Stimulated activated naive CD8-positive, alpha-beta T cell treated with anti-CD3 and anti-CD28 coated beads, Interleukin-15, Interleukin-2, amounts not matched to agents 100 ng/mL and 50 ng/mL, for 24 hours (primary cell): ENCODE data around the gene TNP2.

Source experiments
- H3K27ac Mint-ChIP-seq: one replicate; pipeline ENCODE4 v1.8.0; 2021; ENCODE audit warnings: mild to moderate bottlenecking, mixed read lengths
- H3K27me3 Mint-ChIP-seq: one replicate; pipeline ENCODE4 v1.8.0; 2021; ENCODE audit warnings: mixed read lengths
- H3K36me3 Mint-ChIP-seq: one replicate; pipeline ENCODE4 v1.8.0; 2021; ENCODE audit warnings: low read depth, mixed read lengths
- H3K4me1 Mint-ChIP-seq: one replicate; pipeline ENCODE4 v1.8.0; 2021; ENCODE audit warnings: low read depth, mixed read lengths
- H3K4me3 Mint-ChIP-seq: one replicate; pipeline ENCODE4 v1.8.0; 2021; ENCODE audit warnings: mild to moderate bottlenecking, mixed read lengths
- H3K9me3 Mint-ChIP-seq: one replicate; pipeline ENCODE4 v1.8.0; 2021; ENCODE audit warnings: mixed read lengths

TNP2 gene

DNA sequence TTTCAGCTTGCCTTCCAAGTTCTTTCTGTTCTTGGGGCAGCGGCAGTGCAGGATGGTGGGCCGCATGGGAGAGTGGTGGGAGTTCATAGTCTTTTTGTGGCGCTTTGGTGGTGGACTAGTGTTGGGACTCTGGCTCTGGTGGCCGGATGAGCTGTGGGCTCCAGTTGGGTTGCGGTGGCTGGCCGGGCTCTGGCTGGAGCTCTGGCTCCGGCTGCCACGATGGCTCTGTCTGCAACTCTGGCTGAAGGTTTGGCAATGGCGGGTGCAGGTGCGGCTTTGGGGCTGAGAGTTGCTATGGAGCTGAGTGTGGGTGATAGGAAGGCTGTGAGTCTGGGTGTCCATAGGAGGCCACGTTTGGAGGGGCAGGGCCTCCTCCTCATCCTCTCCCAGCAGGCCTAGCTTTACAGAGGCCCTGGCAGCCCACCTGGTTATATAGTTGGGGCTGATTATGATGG lies at the start of gene TNP2:
TNP2 (minus strand) TSS at position 405 of the 455 bp plus-strand sequence; CDS start at position 342, 63 bp downstream.
- Mint-ChIP-seq H3K36me3 (no peaks in the 10 kb centered on the region), H3K27me3 (no peaks in the 10 kb centered on the region), H3K4me3 (no peak within 1 kb of the TSS), H3K4me1 (peaks cover 11% of the 10 kb centered on the region), H3K9me3 (no peaks in the 10 kb centered on the region), H3K27ac (no peak within 1 kb of the TSS)

DNA sequence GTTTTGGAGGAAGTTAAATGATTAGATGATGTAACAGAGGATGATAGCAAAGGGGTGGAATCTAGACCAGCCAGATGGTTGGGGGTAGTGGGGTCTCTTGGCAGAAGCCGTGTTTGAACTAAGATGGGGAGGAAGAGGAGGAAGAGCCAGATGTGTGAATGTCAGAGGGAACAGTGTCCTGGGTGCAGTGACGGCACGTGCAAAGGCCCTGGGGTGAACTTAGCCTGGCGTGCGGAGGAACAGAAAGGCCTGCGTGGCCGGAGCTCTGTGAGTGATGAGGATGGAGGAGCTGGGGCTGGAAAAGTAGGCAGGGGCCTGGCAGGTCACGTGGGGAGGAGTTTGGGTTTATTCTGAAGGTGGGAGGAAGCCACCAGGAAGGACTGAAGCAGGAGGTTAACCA lies 49.7 kb upstream of the TNP2 start:
- H3K4me1 Mint-ChIP-seq: peaks cover 3% of the 10 kb centered on the region
- no peaks in the 10 kb centered on the region for H3K36me3 Mint-ChIP-seq
- H3K27ac Mint-ChIP-seq: peak overlapping the region; percentile 16
- no peak overlapping the region for H3K4me3 Mint-ChIP-seq
- no peaks in the 10 kb centered on the region for H3K9me3 Mint-ChIP-seq
- no peaks in the 10 kb centered on the region for H3K27me3 Mint-ChIP-seq

DNA sequence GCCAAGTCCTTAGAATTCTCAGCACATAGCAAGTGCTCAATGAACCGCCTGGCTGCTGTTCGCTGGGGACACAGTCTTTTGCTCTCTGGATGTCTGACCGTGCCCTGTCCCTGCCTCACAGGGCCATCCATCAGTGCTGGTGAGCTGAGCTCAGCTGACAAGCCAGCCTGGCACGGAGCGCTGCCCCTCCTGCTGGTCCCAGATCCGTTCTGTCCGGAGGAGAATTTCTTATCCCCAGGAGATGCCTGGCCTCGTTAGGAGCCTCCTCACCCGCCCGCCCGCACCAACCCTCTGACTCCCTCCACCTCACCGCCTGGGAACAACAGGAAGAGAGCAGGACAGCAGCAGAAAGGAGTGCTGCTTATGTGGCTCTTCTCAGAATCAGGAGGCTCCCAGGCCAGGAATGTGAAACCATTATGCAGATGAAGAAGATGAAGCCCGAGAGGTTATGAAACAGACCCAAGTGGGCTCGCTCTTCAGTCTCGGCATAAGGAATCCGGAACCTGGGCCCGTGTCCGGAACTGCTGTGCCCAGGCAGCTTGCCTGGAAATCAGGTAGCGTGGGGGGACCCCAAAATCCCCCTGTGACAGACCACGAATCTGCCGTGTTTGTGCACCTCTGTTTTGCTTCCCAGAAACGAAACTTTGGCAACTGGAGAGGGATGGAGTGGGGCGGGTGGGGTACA lies 47.3 kb upstream of the TNP2 start:
- no peaks in the 10 kb centered on the region for H3K36me3 Mint-ChIP-seq
- H3K4me1 Mint-ChIP-seq: peaks cover 26% of the 10 kb centered on the region
- no peak overlapping the region for H3K4me3 Mint-ChIP-seq
- H3K27ac Mint-ChIP-seq: no peak overlapping the region
- no peaks in the 10 kb centered on the region for H3K9me3 Mint-ChIP-seq
- H3K27me3 Mint-ChIP-seq: no peaks in the 10 kb centered on the region

DNA sequence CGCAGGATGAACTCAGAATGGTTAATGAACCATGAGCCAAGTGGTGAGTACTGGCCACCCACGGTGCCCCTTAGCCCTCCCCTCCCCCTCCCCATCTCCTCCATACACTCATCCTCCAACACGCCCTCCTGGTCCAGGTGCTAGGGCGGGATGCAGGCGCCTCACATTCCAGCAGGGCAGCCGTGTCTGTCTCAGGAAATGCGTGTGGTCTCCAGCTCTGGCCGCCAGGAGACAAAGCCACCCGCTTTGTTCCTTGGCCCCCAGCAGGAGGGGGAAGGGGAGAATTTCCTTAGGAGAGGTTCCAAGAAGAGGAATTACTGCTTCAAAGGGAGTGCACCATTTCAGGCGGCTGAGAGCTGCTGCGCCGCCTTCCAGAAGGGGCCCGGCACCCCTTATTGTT lies 46.4 kb upstream of the TNP2 start:
- Mint-ChIP-seq H3K27ac (no peak overlapping the region), H3K4me1 (peaks cover 35% of the 10 kb centered on the region), H3K4me3 (no peak overlapping the region), H3K27me3 (no peaks in the 10 kb centered on the region), H3K9me3 (no peaks in the 10 kb centered on the region), H3K36me3 (no peaks in the 10 kb centered on the region)

DNA sequence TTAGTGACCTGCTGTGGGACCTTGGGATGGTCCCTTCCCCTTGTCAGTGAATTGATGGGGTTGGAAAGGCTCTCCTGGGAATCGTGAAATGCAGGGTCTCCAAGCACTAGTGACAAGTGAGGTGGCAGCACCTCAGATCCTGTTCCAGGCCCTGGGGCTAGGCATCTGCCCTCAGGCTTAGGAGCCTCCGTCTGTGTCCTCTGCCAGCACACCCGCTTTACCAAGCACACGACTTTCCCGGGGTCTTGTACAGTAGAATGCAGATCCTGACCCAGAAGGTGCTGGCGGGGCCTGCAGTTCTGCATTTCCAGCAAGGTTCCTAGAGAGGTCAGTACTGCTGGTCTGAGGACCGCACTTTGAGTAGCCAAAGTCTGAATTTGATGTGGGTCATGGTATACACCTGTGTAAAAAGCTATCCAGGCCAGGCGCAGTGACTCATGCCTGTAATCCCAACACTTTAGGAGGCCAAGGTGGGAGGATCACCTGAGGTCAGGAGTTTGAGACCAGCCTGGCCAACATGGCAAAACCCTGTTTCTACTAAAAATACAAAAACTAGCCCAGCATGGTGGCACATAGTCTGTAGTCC lies 45.3 kb upstream of the TNP2 start:
- Mint-ChIP-seq H3K9me3 (no peaks in the 10 kb centered on the region), H3K4me1 (peaks cover 45% of the 10 kb centered on the region), H3K27me3 (no peaks in the 10 kb centered on the region), H3K27ac (no peak overlapping the region), H3K36me3 (no peaks in the 10 kb centered on the region), H3K4me3 (no peak overlapping the region)

DNA sequence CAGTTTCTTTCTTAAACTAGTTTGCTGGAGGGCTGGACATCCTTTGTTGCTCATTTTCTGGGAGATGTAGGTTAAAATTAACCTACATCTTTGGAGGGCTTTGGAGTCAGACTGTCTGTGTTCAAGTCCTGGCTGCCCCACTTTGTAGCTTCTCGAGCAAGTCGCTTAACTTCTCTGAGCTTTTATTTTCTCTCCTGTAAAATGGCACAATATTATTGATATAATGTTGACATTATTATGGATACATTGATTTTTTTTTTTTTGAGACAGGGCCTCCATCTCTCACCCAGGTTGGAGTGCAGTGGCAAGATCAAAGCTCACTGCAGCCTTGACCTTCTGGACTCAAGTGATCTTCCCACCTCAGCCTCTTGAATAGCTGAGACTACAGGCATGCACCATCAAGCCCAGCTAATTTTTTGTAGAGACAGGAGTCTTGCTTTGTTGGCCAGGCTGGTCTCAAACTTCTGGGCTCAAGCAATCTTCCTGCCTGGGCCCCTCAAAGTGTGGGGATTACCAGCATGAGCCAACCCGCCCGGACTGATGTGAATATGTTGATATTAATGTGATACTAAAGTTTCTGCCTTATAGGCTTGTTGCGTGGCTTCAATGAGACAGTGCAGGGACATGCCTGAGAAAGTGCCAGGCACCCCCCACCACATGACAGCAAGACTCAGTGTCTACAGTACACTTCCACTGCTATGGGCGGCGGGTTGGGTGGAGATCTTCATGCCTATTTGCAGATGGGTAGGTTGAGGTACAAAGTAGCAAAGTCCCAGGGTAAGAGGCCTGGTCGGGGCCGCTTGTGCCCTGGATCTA lies 44.6 kb upstream of the TNP2 start:
- H3K27ac Mint-ChIP-seq: no peak overlapping the region

DNA sequence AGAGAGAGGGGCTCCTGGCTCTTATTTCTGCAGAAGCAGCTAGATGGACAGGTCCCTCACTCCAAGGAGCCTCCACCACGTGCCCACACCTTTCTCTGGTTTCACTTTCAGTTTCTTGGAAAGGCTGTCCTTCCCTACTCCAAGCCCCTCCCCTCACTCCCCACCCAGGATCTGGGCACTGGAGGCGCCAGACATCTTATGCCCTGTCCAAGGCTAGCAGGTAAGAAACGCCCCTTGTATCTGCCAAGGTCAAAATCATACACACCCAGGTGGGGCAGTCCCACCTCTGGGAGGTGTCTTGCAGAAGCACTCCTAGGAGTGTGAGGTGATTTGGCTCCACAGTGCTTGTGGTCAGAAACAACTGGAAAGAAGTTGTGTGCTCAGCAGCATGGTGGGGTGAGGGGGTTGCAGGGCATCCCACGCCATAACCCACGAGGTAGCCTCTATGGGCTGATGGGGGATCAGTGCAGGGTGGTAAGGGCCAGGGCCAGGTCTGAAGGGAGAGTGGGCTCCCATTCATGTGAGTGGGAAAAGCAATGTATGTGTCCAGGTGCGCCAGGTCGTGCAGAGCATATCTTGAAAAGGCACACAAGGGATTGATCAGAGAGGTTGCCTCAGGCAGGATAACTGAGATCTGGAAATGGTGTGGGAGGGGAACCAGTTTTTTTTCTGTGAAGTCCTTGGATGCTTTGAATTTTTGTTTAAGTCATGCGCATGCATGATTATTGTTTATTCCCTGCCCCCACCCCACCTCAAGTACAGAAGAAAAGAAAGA lies 43.8 kb upstream of the TNP2 start:
- Mint-ChIP-seq H3K4me3 (peak overlapping the region; percentile 5), H3K9me3 (no peaks in the 10 kb centered on the region), H3K36me3 (no peaks in the 10 kb centered on the region), H3K4me1 (peaks cover 52% of the 10 kb centered on the region), H3K27me3 (no peaks in the 10 kb centered on the region), H3K27ac (peak overlapping the region; percentile 12)

More for the DNA sequence above, 44.6 kb upstream of the TNP2 start:
- H3K27me3 Mint-ChIP-seq: no peaks in the 10 kb centered on the region
- H3K36me3 Mint-ChIP-seq: no peaks in the 10 kb centered on the region
- H3K4me3 Mint-ChIP-seq: no peak overlapping the region
- H3K4me1 Mint-ChIP-seq: peaks cover 46% of the 10 kb centered on the region
- H3K9me3 Mint-ChIP-seq: no peaks in the 10 kb centered on the region

DNA sequence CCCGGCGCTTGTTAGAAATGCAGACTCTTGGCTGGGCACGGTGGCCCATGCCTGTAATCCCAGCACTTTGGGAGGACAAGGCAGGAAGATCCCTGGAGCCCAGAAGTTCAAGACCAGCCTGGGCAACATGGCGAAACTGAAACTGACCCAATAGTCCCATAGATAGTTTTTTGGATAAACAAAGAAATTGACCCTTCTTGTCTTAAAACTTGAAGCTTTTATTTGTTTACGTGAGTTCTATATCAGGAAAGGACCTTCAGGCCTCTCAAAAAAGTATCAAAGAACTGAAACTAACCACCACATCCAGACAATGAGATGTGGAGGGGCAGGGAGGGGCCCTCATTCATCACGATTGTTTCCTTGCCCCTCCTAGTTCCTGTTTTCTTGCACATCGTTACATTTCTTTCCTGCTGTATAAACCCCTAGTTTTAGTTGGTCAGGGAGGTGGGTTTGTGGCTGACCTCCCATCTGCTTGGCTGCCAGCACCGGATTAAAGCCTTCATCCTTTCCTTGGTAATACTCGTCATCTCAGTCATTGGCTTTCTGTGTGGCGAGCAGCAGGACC lies 42.0 kb upstream of the TNP2 start:
- Mint-ChIP-seq H3K27ac (peak overlapping the region; percentile 79), H3K4me1 (peaks cover 58% of the 10 kb centered on the region), H3K9me3 (no peaks in the 10 kb centered on the region), H3K27me3 (no peaks in the 10 kb centered on the region), H3K36me3 (no peaks in the 10 kb centered on the region), H3K4me3 (no peak overlapping the region)

DNA sequence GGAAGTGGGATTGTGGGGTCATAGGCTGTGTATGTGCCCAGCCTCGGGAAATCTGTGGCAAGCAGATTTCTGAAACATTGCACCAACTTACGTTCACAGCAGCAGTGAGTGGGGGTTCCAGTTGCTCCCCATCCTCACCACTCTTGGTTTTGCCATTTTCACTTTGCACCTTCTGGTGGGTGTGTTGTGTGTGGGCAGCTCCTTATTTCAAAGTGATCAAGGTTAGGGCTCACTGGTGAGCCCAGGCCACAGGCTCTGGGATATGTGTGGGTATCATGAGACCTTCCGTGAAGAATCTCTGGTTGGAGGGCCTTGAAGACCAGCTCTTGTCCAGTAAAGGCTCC lies 41.5 kb upstream of the TNP2 start:
- peak overlapping the region; percentile 79 for H3K27ac Mint-ChIP-seq
- H3K4me3 Mint-ChIP-seq: no peak overlapping the region
- no peaks in the 10 kb centered on the region for H3K36me3 Mint-ChIP-seq
- H3K4me1 Mint-ChIP-seq: peaks cover 58% of the 10 kb centered on the region
- no peaks in the 10 kb centered on the region for H3K27me3 Mint-ChIP-seq
- H3K9me3 Mint-ChIP-seq: no peaks in the 10 kb centered on the region

DNA sequence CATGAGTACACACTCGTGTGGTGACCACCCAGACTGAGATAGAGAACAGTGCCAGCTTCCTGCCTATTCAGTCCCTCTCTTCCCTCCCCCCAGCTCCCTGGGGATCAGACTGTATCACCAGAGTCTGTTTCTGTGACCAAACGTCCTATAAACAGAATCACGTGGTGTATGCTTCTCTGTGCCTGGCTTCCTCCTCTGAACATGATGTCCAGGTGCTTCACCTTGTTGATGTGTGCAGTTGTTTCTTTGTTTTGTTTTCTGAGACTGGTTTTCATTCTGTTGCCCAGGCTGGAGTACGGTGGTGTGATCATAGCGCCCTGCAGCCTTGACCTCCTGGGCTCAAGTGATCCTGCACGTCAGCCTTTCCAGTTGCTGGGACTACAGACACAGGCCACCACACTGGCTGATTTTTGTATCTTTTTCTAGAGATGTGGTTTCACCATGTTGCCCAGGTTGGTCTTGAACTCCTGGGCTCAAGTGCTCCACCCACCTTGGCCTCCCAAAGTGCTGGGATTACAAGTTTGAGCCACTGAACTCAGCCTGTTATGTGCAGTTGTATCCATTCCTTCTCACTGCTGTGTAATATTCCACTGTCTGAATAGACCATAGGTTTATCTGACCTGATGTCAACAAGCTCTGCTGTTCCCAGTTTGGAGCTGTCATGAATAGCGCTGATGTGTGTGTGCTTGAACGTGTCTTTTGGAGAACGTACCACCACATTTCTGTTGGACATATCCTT lies 40.9 kb upstream of the TNP2 start:
- H3K9me3 Mint-ChIP-seq: no peaks in the 10 kb centered on the region
- peaks cover 58% of the 10 kb centered on the region for H3K4me1 Mint-ChIP-seq
- H3K27me3 Mint-ChIP-seq: no peaks in the 10 kb centered on the region
- H3K27ac Mint-ChIP-seq: peak overlapping the region; percentile 79
- H3K4me3 Mint-ChIP-seq: no peak overlapping the region
- no peaks in the 10 kb centered on the region for H3K36me3 Mint-ChIP-seq

DNA sequence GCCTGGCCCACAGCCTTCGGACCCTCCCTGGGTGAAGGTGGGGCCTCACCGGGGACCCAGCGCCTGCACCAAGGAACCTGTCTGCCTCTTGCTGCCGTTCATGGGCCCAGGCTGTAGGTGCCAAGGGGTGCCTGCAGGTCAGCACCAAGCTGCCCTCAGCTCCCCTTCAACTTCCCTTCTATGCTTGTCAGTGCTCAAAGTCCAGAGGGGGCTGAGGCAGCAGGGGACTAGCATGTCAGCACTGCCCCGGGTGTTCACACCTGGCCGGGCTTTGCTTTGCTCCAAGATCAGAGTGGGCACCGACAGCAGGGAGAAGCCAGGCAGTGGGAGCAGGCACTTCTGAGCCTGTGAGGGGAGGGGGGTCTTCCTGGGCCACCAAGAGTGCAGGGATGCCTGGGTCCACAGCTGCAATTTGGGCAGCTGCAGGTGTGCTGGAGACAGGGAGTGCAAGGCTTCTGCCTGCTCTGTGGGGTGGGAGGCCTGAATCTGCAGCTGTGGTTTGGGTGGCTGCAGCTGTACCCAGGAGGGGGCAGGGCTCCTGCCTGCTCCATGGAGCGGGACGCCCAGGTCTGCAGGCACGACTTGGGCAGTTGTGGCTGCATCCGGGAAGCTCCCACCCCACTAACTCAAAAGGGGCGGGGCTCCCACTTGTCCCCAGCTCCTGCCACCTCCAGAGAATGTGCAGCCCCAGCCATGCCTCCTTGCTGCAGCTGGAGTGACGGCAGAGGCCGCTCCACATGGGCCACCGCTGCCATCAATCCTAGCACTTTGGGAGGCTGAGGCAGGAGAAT lies 39.6 kb upstream of the TNP2 start:
- Mint-ChIP-seq H3K4me3 (no peak overlapping the region), H3K27me3 (no peaks in the 10 kb centered on the region), H3K9me3 (no peaks in the 10 kb centered on the region), H3K36me3 (no peaks in the 10 kb centered on the region), H3K27ac (no peak overlapping the region), H3K4me1 (peaks cover 54% of the 10 kb centered on the region)

DNA sequence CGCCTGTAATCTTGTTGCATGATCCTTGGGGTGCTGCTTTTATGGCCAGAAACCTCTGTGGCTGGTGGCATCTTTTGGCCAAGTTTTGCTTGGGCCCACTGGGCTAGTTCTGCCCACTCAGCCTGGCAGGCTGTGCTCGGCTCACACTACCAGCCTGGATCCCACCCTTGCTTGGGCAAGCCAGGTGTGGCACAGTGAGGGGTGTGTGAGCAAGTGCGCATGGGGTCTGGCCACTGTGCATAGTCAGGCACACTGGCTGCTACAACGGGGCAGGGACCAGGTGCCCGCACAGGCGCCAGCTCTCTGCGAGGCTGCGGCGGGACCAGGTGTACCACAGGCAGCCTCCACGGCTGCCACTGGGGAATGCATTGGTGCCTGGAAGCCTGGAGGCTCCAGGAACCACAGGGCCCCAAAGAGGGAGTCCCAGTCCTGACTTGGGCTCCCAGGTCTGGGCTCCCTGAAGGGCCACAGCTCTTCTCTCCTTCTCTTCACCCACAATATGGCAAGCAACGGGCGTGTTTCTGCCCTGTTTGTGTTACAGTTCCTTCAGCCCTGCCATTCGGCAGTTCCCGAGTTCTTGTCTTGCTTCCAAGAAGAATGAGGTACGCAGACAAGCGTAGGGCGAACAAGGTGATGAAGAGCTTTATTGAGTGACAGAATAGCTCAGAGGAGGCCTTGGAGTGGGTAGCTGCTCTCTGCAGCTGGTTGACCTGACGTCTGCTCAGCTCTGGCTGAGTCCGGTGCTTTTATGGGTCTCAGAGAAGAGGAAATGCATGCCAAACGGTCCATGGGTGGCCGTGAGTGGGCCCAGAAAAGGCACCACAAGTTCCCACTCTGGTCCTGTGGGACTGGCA lies 38.7 kb upstream of the TNP2 start:
- no peaks in the 10 kb centered on the region for H3K9me3 Mint-ChIP-seq
- H3K27me3 Mint-ChIP-seq: no peaks in the 10 kb centered on the region
- peaks cover 46% of the 10 kb centered on the region for H3K4me1 Mint-ChIP-seq
- H3K36me3 Mint-ChIP-seq: no peaks in the 10 kb centered on the region
- H3K4me3 Mint-ChIP-seq: no peak overlapping the region
- H3K27ac Mint-ChIP-seq: no peak overlapping the region
